Astrocyte (in vitro differentiated cells and primary cell): ENCODE data around the gene ADAM23. TPM values are rescaled to one million over a fixed set of nuclear protein-coding genes. Genes with fewer than 3 reads are reported as not detected.

Experiments
- DNase-seq: peaks from one replicate; pipeline ENCODE4 v3.0.0-alpha.2; 2010; ENCODE audit warnings: low read depth
- FAIRE-seq: peaks from 2 replicates; lab custom pipeline; 2011; peaks lifted over from hg19 to GRCh38; lab: Jason Lieb, UNC
- H2AFZ ChIP-seq: 2 replicates; pipeline ENCODE4 v1.6.0; 2012; ENCODE audit warnings: low read depth, low read length, inconsistent platforms
- H3K27ac ChIP-seq: 2 replicates; pipeline ENCODE4 v1.5.1; 2011; ENCODE audit warnings: low read depth, low read length, inconsistent platforms
- H3K27me3 ChIP-seq: 2 replicates; pipeline ENCODE4 v1.6.0; 2011; ENCODE audit warnings: low read length, inconsistent platforms; ENCODE audit not compliant: insufficient read depth
- H3K36me3 ChIP-seq: 2 replicates; pipeline ENCODE4 v1.5.1; 2011; ENCODE audit warnings: low read length, inconsistent platforms; ENCODE audit not compliant: insufficient read depth
- H3K4me1 ChIP-seq: 2 replicates; pipeline ENCODE4 v1.5.1; 2011; ENCODE audit warnings: low read length, inconsistent platforms; ENCODE audit not compliant: insufficient read depth
- H3K4me2 ChIP-seq: 2 replicates; pipeline ENCODE4 v1.6.0; 2012; ENCODE audit warnings: low read length, inconsistent platforms
- H3K4me3 ChIP-seq: 2 replicates; pipeline ENCODE4 v1.5.1; 2011; ENCODE audit warnings: low read depth, mild to moderate bottlenecking, low read length, inconsistent platforms; ENCODE audit not compliant: insufficient read depth
- H3K79me2 ChIP-seq: 2 replicates; pipeline ENCODE4 v1.6.0; 2012; ENCODE audit warnings: mild to moderate bottlenecking, low read length, inconsistent platforms; ENCODE audit not compliant: insufficient read depth
- H3K9ac ChIP-seq: 2 replicates; pipeline ENCODE4 v1.6.0; 2012; ENCODE audit warnings: mild to moderate bottlenecking, low read length, inconsistent platforms
- H3K9me3 ChIP-seq: 2 replicates; pipeline ENCODE4 v1.5.1; 2012; ENCODE audit warnings: low read depth, mild to moderate bottlenecking, low read length, inconsistent platforms; ENCODE audit not compliant: insufficient read depth
- H4K20me1 ChIP-seq: 2 replicates; pipeline ENCODE4 v1.6.0; 2012; ENCODE audit warnings: low read length, inconsistent platforms; ENCODE audit not compliant: insufficient read depth
- H3K27ac Mint-ChIP-seq: one replicate; pipeline ENCODE4 v1.8.0; 2021; ENCODE audit warnings: mild to moderate bottlenecking, mixed read lengths; ENCODE audit not compliant: unreplicated experiment
- H3K27me3 Mint-ChIP-seq: one replicate; pipeline ENCODE4 v1.8.0; 2021; ENCODE audit warnings: low read depth, mixed read lengths; ENCODE audit not compliant: unreplicated experiment
- H3K36me3 Mint-ChIP-seq: one replicate; pipeline ENCODE4 v1.8.0; 2021; ENCODE audit warnings: low read depth, mixed read lengths; ENCODE audit not compliant: unreplicated experiment
- H3K4me1 Mint-ChIP-seq: one replicate; pipeline ENCODE4 v1.8.0; 2021; ENCODE audit warnings: low read depth, mixed read lengths; ENCODE audit not compliant: unreplicated experiment
- H3K4me3 Mint-ChIP-seq: one replicate; pipeline ENCODE4 v1.8.0; 2021; ENCODE audit warnings: mild to moderate bottlenecking, moderate library complexity, mixed read lengths; ENCODE audit not compliant: unreplicated experiment
- H3K9me3 Mint-ChIP-seq: one replicate; pipeline ENCODE4 v1.8.0; 2021; ENCODE audit warnings: mild to moderate bottlenecking, mixed read lengths; ENCODE audit not compliant: unreplicated experiment
- CTCF ChIP-seq: IDR thresholded peaks from 2 replicates; pipeline ENCODE4 v1.5.1; 2011; ENCODE audit warnings: low read depth, mild to moderate bottlenecking, inconsistent platforms, low read length, moderate library complexity; ENCODE audit not compliant: insufficient read depth
- EZH2 ChIP-seq: IDR thresholded peaks from 2 replicates; pipeline ENCODE4 v1.6.1; 2012; ENCODE audit warnings: mild to moderate bottlenecking, low read length, inconsistent platforms; ENCODE audit not compliant: insufficient read depth
- total RNA-seq: library from RNA; stranded (reverse); gene quantifications from 2 replicates; pipeline ENCODE4 v1.2.1, GENCODE V29; 2021

ADAM23 gene
- total RNA-seq, 1 donor from 2014 or later, result 13.9 TPM

DNA sequence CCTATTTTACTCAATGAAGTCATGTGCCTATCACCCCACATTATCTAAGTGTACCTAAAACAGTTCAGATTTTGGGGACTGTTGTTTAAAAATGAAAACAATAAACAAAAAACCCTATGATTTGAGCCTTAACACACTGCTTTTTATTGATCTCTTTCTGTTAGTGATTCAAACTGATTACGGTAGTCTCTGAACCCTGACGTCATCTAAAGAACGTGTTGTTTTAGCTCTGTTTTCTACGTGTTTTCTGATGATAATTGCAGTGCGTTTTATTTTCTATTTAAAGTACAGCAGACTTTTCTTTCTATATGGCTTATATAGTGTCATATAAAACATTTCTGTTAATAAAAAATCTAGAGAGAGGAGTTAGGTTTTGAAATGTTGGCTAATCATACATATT, 105.1 kb downstream of the ADAM23 start:
- TF ChIP-seq CTCF (no peak), EZH2 (no peak)
- H3K4me3 Mint-ChIP-seq, result no peak overlapping the region
- no peaks in the 10 kb centered on the region for H3K4me1 Mint-ChIP-seq
- DNase-seq (no peak), FAIRE-seq (no peak)
- Histone ChIP-seq H3K27me3 (no peaks in the 10 kb centered on the region), H3K4me1 (no peaks in the 10 kb centered on the region), H2AFZ (no peak overlapping the region), H3K9me3 (no peaks in the 10 kb centered on the region), H3K27ac (no peak overlapping the region), H3K79me2 (no peaks in the 10 kb centered on the region), H3K4me3 (no peak overlapping the region), H3K36me3 (no peaks in the 10 kb centered on the region), H4K20me1 (no peaks in the 10 kb centered on the region), H3K9ac (no peak overlapping the region), H3K4me2 (no peak overlapping the region)
- no peak overlapping the region for H3K27ac Mint-ChIP-seq
- no peaks in the 10 kb centered on the region for H3K27me3 Mint-ChIP-seq
- peaks cover 2% of the 10 kb centered on the region for H3K9me3 Mint-ChIP-seq
- no peaks in the 10 kb centered on the region for H3K36me3 Mint-ChIP-seq

GRCh38 chr2:206555721-206556120, 112.4 kb downstream of the ADAM23 start:
- no peak overlapping the region for H3K27ac Mint-ChIP-seq
- no peaks in the 10 kb centered on the region for H3K36me3 ChIP-seq
- no peak for FAIRE-seq
- no peak overlapping the region for H2AFZ ChIP-seq
- no peaks in the 10 kb centered on the region for H3K27me3 ChIP-seq
- no peak overlapping the region for H3K27ac ChIP-seq
- H3K9ac ChIP-seq, result no peak overlapping the region
- H4K20me1 ChIP-seq, result no peaks in the 10 kb centered on the region
- H3K9me3 Mint-ChIP-seq, result no peaks in the 10 kb centered on the region
- TF ChIP-seq EZH2 (no peak), CTCF (no peak)
- H3K4me2 ChIP-seq, result no peak overlapping the region
- no peaks in the 10 kb centered on the region for H3K27me3 Mint-ChIP-seq
- H3K4me3 Mint-ChIP-seq, result no peak overlapping the region
- H3K9me3 ChIP-seq, result no peaks in the 10 kb centered on the region
- H3K4me3 ChIP-seq, result no peak overlapping the region
- no peaks in the 10 kb centered on the region for H3K4me1 ChIP-seq
- no peaks in the 10 kb centered on the region for H3K4me1 Mint-ChIP-seq
- peak; percentile 5 for DNase-seq
- no peaks in the 10 kb centered on the region for H3K79me2 ChIP-seq
- H3K36me3 Mint-ChIP-seq, result no peaks in the 10 kb centered on the region

DNA sequence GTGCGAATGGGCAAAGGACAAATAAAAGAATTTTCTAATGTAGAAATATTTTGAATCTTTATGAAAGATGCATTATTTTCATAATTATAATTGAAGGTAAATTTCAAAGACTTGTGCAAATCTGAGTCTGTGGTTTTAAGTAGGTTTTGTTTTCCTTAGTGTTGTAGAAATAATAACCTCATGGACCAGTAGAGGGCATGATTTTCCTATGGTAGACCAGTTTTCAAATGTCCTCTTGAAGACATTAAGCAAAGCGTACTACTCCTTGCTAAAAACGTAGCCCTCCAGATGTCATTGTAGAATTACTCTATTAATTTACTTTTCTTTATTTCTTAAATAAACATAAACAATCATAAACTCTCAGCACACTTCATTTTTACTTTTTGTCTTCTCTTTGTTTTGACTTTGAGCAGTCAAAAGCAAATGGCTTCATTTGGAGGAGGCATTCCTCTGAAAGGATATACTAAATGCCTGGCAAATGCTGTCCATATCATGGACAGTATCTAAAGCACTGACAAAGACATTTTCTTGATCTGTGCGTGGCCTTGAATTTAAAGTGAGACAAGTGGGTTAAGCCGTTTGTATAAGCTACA, 113.1 kb downstream of the ADAM23 start:
- Mint-ChIP-seq H3K27ac (no peak overlapping the region), H3K4me3 (no peak overlapping the region), H3K4me1 (no peaks in the 10 kb centered on the region), H3K9me3 (no peaks in the 10 kb centered on the region), H3K36me3 (no peaks in the 10 kb centered on the region), H3K27me3 (no peaks in the 10 kb centered on the region)
- H4K20me1 ChIP-seq, result no peaks in the 10 kb centered on the region
- no peak for FAIRE-seq
- H3K79me2 ChIP-seq, result no peaks in the 10 kb centered on the region
- H3K36me3 ChIP-seq, result no peaks in the 10 kb centered on the region
- H3K4me2 ChIP-seq, result no peak overlapping the region
- no peaks in the 10 kb centered on the region for H3K27me3 ChIP-seq
- no peak overlapping the region for H3K9ac ChIP-seq
- no peak overlapping the region for H2AFZ ChIP-seq
- no peaks in the 10 kb centered on the region for H3K4me1 ChIP-seq
- no peak for TF ChIP-seq EZH2
- TF ChIP-seq CTCF, result peak; percentile 47
- H3K9me3 ChIP-seq, result no peaks in the 10 kb centered on the region
- no peak overlapping the region for H3K27ac ChIP-seq
- DNase-seq, result peak; percentile 37
- H3K4me3 ChIP-seq, result no peak overlapping the region
